Calu3 (cell line): ENCODE data around the gene MCTP2. TPM values are rescaled to one million over a fixed set of nuclear protein-coding genes. Genes with fewer than 3 reads are reported as not detected.

Experiments
- BruUV-seq: library from RNA; stranded (reverse); fragments of 400-500 nt; replicated peaks from 2 replicates; lab custom pipeline; 2021; lab: Mats Ljungman, UMichigan
- CTCF ChIA-PET: fragments of 300-600 bp; sonication (Branson Sonifier 250); formaldehyde crosslinking; loops from one replicate; lab custom pipeline; 2022; ENCODE audit warnings: antibody characterized with exemption; lab: Charles Lee
- DNase-seq: peaks from one replicate; pipeline ENCODE4 v3.0.0; 2022
- H3K27ac Mint-ChIP-seq: one replicate; pipeline ENCODE4 v1.8.0; 2022; ENCODE audit warnings: mixed read lengths; ENCODE audit not compliant: unreplicated experiment
- H3K27me3 Mint-ChIP-seq: one replicate; pipeline ENCODE4 v1.8.0; 2022; ENCODE audit warnings: mixed read lengths; ENCODE audit not compliant: unreplicated experiment
- H3K36me3 Mint-ChIP-seq: one replicate; pipeline ENCODE4 v1.8.0; 2022; ENCODE audit warnings: mild to moderate bottlenecking, moderate library complexity, mixed read lengths; ENCODE audit not compliant: insufficient read depth, unreplicated experiment
- H3K4me1 Mint-ChIP-seq: one replicate; pipeline ENCODE4 v1.8.0; 2022; ENCODE audit warnings: mild to moderate bottlenecking, low read depth, mixed read lengths; ENCODE audit not compliant: unreplicated experiment
- H3K4me3 Mint-ChIP-seq: one replicate; pipeline ENCODE4 v1.8.0; 2022; ENCODE audit warnings: mild to moderate bottlenecking, low read depth, moderate library complexity, mixed read lengths; ENCODE audit not compliant: unreplicated experiment
- H3K9me3 Mint-ChIP-seq: one replicate; pipeline ENCODE4 v1.8.0; 2022; ENCODE audit warnings: low read depth, mixed read lengths; ENCODE audit not compliant: unreplicated experiment
- intact Hi-C: fragments of 100-400 bp; cut with micrococcal nuclease; formaldehyde crosslinking; loops from one replicate; pipeline ENCODE4 v1.10.0; 2022; ENCODE audit not compliant: unreplicated experiment
- total RNA-seq: library from RNA; stranded (reverse); gene quantifications from 2 replicates; pipeline ENCODE4 v1.2.3, GENCODE V29; 2022
- TF ChIP-seq, protein P1 (sequence below): fragments of 200-600 bp; IDR thresholded peaks from one replicate; pipeline ENCODE4 v1.8.0; 2022; ENCODE audit warnings: antibody characterized with exemption; ENCODE audit not compliant: unreplicated experiment

Gene MCTP2
- total RNA-seq, 1 experiment from 2014 or later = 30.1 TPM

DNA sequence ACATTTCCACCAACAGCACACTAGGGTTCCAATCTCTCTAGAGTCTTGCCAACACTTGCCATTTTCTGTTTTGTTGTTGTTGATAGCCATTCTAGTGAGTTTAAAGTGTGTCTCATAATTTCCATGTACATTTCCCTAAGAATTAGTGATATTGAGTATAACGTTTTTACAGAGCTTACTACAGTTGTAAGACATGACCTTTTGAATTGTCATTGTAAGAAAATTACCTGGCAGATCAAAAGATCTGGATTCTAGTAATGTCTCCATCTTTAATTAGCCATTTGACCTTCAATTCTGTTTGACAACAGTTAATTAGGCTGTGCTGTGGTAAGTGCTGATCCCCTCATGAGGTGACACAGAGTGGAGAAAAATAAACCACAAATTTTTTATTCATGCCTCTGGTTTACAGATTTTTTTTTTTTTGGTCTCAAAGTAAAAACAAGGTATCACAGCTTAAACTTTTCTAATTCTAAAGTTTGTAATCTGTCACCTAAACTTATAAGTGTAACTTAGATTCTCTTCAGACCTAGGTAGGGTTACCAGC is 20.9 kb downstream of the MCTP2 start:
- H3K4me1 Mint-ChIP-seq = peaks cover 62% of the 10 kb centered on the region
- no peak overlapping the region for H3K4me3 Mint-ChIP-seq
- H3K27ac Mint-ChIP-seq = no peak overlapping the region
- intact Hi-C loops = no loop called here
- peaks cover 3% of the 10 kb centered on the region for H3K9me3 Mint-ChIP-seq
- BruUV-seq = no TSS peak
- TF ChIP-seq, protein P1, sequence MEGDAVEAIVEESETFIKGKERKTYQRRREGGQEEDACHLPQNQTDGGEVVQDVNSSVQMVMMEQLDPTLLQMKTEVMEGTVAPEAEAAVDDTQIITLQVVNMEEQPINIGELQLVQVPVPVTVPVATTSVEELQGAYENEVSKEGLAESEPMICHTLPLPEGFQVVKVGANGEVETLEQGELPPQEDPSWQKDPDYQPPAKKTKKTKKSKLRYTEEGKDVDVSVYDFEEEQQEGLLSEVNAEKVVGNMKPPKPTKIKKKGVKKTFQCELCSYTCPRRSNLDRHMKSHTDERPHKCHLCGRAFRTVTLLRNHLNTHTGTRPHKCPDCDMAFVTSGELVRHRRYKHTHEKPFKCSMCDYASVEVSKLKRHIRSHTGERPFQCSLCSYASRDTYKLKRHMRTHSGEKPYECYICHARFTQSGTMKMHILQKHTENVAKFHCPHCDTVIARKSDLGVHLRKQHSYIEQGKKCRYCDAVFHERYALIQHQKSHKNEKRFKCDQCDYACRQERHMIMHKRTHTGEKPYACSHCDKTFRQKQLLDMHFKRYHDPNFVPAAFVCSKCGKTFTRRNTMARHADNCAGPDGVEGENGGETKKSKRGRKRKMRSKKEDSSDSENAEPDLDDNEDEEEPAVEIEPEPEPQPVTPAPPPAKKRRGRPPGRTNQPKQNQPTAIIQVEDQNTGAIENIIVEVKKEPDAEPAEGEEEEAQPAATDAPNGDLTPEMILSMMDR = no peak
- H3K36me3 Mint-ChIP-seq = peaks cover 4% of the 10 kb centered on the region
- CTCF ChIA-PET = interaction anchor here (0.6 kb wide), 1 partner anchor 58 kb away, joined by 3 read pairs; no protein-coding TSS in a partner anchor
- no peak for DNase-seq
- H3K27me3 Mint-ChIP-seq = no peaks in the 10 kb centered on the region

DNA sequence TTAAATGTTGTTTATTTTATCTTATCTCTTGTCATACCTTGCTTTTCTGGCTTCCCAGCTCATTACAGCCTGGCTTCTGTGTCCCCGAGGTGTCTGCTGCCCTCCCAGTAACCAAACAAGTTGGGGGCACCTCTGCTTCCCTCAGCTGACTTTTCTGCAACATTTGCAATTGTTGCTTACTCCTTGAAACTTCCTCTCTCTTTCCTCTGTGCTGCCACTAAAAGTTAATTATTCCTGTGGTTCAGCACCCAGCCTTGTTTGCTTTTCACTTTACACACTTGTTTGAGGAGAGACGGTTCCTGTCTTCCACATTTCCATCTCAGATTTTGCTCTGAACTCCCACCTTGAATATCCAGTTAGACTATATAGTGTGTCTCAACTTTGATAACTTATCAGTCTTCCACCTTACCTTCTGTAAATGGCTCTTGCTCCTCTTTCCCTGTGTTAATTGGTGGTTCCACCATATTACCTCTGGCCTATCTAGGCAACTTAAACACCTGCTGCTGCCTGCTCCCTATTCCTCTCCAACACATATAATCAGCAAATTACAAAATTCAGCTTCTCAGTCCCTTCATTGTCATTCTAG is 21.6 kb downstream of the MCTP2 start:
- no TSS peak for BruUV-seq
- Mint-ChIP-seq H3K36me3 (peaks cover under 1% of the 10 kb centered on the region), H3K27ac (peak overlapping the region; percentile 9), H3K4me1 (peaks cover 55% of the 10 kb centered on the region), H3K27me3 (no peaks in the 10 kb centered on the region), H3K9me3 (peaks cover 3% of the 10 kb centered on the region), H3K4me3 (peak overlapping the region; percentile 7)
- no peak for DNase-seq
- TF ChIP-seq, protein P1 = no peak
- CTCF ChIA-PET = interaction anchor here (0.8 kb wide), 1 partner anchor 14 kb away, joined by 3 read pairs; no protein-coding TSS in a partner anchor
- intact Hi-C loops = no loop called here

DNA sequence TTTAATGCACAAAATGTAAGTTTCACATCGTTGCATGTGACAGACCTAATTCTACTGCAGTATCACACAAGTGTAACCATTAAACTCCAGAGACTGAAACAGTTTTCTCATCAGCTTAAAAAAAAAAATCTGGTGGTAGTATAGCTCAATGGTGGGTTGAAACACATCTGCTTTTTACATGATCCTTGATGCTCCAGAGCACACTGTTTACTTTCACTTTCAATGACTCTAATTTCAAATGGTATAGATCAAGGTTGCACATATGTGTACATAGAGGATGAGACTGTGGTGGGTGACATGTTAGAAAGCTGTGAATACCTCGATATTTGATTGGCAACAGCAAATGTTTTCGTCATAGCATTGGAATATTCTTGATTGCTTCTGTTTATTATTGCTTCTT is 22.4 kb downstream of the MCTP2 start:
- no peak for DNase-seq
- CTCF ChIA-PET = no interaction called here
- no peaks in the 10 kb centered on the region for H3K36me3 Mint-ChIP-seq
- TF ChIP-seq, protein P1 = no peak
- intact Hi-C loops = loop anchor here (2.0 kb wide), 1 partner anchor 15 kb away; no protein-coding TSS in a partner anchor
- H3K9me3 Mint-ChIP-seq = peaks cover 3% of the 10 kb centered on the region
- H3K4me1 Mint-ChIP-seq = peaks cover 47% of the 10 kb centered on the region
- no TSS peak for BruUV-seq
- H3K27me3 Mint-ChIP-seq = no peaks in the 10 kb centered on the region
- H3K4me3 Mint-ChIP-seq = peak overlapping the region; percentile 7
- H3K27ac Mint-ChIP-seq = peak overlapping the region; percentile 13

DNA sequence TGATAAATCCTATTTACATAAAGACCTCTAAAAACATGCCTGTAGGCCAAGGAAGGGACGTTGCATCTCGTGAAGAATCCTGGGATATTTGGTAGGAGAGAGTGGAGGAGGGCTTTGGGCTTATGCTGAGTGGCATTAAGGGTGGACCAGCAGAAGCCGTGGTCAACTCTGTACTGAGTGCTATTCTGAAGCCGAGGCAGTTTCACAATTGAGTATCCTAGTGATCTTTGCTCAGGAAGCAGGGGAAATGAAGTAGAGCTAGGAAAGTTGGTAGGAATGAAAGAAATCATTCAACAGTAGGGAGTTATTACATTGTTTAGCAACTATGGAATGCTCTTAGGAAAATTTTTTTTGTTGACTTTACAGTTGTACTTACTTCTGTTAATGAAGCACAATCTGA is 24.2 kb downstream of the MCTP2 start:
- no peaks in the 10 kb centered on the region for H3K36me3 Mint-ChIP-seq
- no peak overlapping the region for H3K27ac Mint-ChIP-seq
- no peak for DNase-seq
- intact Hi-C loops = loop anchor here (2.0 to 5.0 kb wide), 2 partner anchors 17 to 57 kb away; no protein-coding TSS in a partner anchor
- H3K4me1 Mint-ChIP-seq = peaks cover 39% of the 10 kb centered on the region
- H3K4me3 Mint-ChIP-seq = peak overlapping the region; percentile 36
- H3K27me3 Mint-ChIP-seq = no peaks in the 10 kb centered on the region
- TF ChIP-seq, protein P1 = no peak
- peaks cover 3% of the 10 kb centered on the region for H3K9me3 Mint-ChIP-seq
- CTCF ChIA-PET = interaction anchor here (0.8 to 1.8 kb wide), 2 partner anchors 33 to 68 kb away, joined by 3 to 5 read pairs; no protein-coding TSS in a partner anchor
- no TSS peak for BruUV-seq
